Measurements from ENCODE around the gene ZNF212.
"Not testable (repeated sequence)": the region's sequence is repeated elsewhere in the genome, so short reads cannot be mapped to it uniquely, and the experiment has no call there.

Gene ZNF212

GRCh38 chr7:149254181-149254858, 14.9 kb downstream of the ZNF212 start:
- Mint-ChIP-seq H3K4me3 (no peak overlapping the region), H3K27ac (no peak overlapping the region)

DNA sequence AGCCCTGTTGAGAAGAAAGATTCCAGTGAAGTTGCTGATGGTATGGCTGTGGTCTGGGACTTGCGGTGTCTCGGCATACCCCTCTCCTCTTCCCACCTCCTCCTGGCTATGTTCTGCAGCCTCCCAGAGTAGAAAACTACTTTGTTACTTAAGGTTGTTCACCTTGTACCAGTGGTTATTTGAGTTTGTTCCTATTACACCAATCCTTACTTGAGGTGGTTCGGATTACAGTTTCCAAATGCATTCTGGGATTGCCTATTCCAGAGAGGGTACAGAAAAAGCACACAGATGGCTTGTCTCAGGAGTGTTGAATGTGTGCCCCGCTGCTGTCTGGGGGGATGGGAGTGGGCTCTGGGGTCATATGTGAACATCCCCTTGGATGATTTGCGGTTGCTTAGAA, 15.7 kb downstream of the ZNF212 start:
- DNase-seq, result no peak
- Mint-ChIP-seq H3K36me3 (ENCODE audit: low read depth) (peaks cover 64% of the 10 kb centered on the region), H3K4me3 (no peak overlapping the region)

More at GRCh38 chr7:149254181-149254858, 14.9 kb downstream of the ZNF212 start:
- Mint-ChIP-seq H3K9me3 (no peaks in the 10 kb centered on the region), H3K4me1 (ENCODE audit: low read depth) (peaks cover 26% of the 10 kb centered on the region), H3K36me3 (ENCODE audit: low read depth) (peaks cover 69% of the 10 kb centered on the region), H3K27me3 (no peaks in the 10 kb centered on the region)
- DNase-seq, result no peak

DNA sequence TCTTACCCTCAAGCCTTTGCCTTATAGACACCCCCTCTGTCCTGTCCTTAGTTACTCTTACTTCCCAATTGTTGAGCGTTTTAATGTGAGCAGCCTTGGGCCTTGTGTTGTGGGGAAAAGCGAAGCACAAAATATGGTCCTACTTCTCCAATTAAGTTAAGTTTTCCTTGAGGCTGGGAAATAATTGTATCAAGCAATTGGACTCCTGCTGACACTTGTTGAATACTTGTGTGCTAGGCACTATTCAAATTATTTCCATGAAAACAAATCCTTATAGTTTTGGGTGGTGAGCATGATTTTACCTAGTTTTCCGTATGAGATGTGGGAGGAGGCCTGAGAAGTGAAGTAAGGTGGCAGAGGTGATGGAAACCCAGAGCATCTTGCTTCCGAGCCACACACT, 17.1 kb downstream of the ZNF212 start:
- Mint-ChIP-seq H3K4me3 (no peak overlapping the region), H3K27me3 (no peaks in the 10 kb centered on the region), H3K9me3 (no peaks in the 10 kb centered on the region), H3K4me1 (ENCODE audit: low read depth) (peaks cover 32% of the 10 kb centered on the region), H3K27ac (peak overlapping the region; percentile 8), H3K36me3 (ENCODE audit: low read depth) (peaks cover 53% of the 10 kb centered on the region)
- no peak for DNase-seq

More for the DNA sequence above, 15.7 kb downstream of the ZNF212 start:
- Mint-ChIP-seq H3K27ac (peak overlapping the region; percentile 15), H3K27me3 (no peaks in the 10 kb centered on the region), H3K4me1 (ENCODE audit: low read depth) (peaks cover 24% of the 10 kb centered on the region), H3K9me3 (no peaks in the 10 kb centered on the region)

GRCh38 chr7:149257146-149257545, 17.7 kb downstream of the ZNF212 start:
- no peaks in the 10 kb centered on the region for H3K9me3 Mint-ChIP-seq
- H3K27me3 Mint-ChIP-seq, result no peaks in the 10 kb centered on the region
- H3K27ac Mint-ChIP-seq, result peak overlapping the region; percentile 8
- peaks cover 34% of the 10 kb centered on the region for H3K4me1 Mint-ChIP-seq (ENCODE audit: low read depth)
- no peak for DNase-seq
- peaks cover 48% of the 10 kb centered on the region for H3K36me3 Mint-ChIP-seq (ENCODE audit: low read depth)
- H3K4me3 Mint-ChIP-seq, result no peak overlapping the region

GRCh38 chr7:149261316-149261828, 21.9 kb downstream of the ZNF212 start:
- peaks cover 62% of the 10 kb centered on the region for H3K4me1 Mint-ChIP-seq (ENCODE audit: low read depth)
- H3K9me3 Mint-ChIP-seq, result no peaks in the 10 kb centered on the region
- no peaks in the 10 kb centered on the region for H3K27me3 Mint-ChIP-seq
- peak overlapping the region; percentile 79 for H3K4me3 Mint-ChIP-seq
- peak overlapping the region; percentile 97 for H3K27ac Mint-ChIP-seq
- no peak for DNase-seq
- H3K36me3 Mint-ChIP-seq (ENCODE audit: low read depth), result peaks cover 40% of the 10 kb centered on the region

- Mint-ChIP-seq H3K4me3 (peak within 1 kb of the TSS; percentile 81), H3K27ac (peak within 1 kb of the TSS; percentile 97), H3K36me3 (ENCODE audit: low read depth) (peaks cover 41% of the 10 kb centered on the region), H3K9me3 (no peaks in the 10 kb centered on the region), H3K4me1 (ENCODE audit: low read depth) (peaks cover 61% of the 10 kb centered on the region), H3K27me3 (no peaks in the 10 kb centered on the region)
- DNase-seq, result peak; percentile 91
Observed at GRCh38 chr7:149261829-149262617, 22.6 kb downstream of the ZNF212 start, which contains the start of gene ZNF783. TSS of gene ZNF783 (plus strand) at chr7:149262196. CDS start at chr7:149262334, 138 bp downstream.

DNA sequence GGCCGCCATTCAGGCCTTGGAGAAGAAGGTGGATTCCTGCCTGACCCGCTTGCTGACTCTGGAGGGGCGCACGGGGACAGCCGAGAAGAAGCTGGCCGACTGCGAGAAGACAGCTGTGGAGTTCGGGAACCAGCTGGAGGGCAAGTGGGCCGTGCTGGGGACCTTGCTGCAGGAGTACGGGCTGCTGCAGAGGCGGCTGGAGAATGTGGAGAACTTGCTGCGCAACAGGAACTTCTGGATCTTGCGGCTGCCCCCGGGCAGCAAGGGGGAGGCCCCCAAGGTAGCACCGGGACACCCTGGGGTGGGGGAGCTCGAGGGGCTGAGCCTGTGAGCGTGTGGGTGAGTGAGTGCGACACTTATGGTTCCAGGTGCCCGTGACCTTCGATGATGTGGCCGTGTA, 27.0 kb downstream of the ZNF212 start:
- no peak overlapping the region for H3K4me3 Mint-ChIP-seq
- no peak for DNase-seq
- H3K36me3 Mint-ChIP-seq (ENCODE audit: low read depth), result peaks cover 80% of the 10 kb centered on the region

DNA sequence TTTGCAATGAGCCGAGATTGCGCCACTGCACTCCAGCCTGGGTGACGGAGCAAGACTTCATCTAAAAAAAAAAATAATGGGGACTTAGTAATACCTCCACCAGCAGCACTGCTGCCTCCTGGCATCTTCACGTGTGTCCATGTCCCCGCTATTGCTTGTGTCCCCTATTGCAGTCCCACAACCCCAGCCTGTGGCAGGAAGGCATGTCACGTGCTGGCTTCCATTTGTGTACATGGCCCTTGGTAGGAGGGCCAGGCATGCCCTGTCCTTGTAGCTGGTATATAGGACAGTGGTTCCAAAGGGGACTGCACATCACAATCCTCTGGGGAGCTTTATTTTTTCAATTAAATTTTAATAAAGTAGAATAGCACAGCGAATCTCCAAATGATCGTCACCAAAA, 28.3 kb downstream of the ZNF212 start:
- H3K27ac Mint-ChIP-seq, result peak overlapping the region; percentile 37
- no peak overlapping the region for H3K4me3 Mint-ChIP-seq
- peaks cover 91% of the 10 kb centered on the region for H3K36me3 Mint-ChIP-seq (ENCODE audit: low read depth)
- H3K27me3 Mint-ChIP-seq, result no peaks in the 10 kb centered on the region
- DNase-seq, result no peak
- H3K4me1 Mint-ChIP-seq (ENCODE audit: low read depth), result peaks cover 45% of the 10 kb centered on the region
- H3K9me3 Mint-ChIP-seq, result no peaks in the 10 kb centered on the region

More for the DNA sequence above, 27.0 kb downstream of the ZNF212 start:
- Mint-ChIP-seq H3K4me1 (ENCODE audit: low read depth) (peaks cover 49% of the 10 kb centered on the region), H3K27ac (peak overlapping the region; percentile 59), H3K9me3 (no peaks in the 10 kb centered on the region), H3K27me3 (no peaks in the 10 kb centered on the region)

DNA sequence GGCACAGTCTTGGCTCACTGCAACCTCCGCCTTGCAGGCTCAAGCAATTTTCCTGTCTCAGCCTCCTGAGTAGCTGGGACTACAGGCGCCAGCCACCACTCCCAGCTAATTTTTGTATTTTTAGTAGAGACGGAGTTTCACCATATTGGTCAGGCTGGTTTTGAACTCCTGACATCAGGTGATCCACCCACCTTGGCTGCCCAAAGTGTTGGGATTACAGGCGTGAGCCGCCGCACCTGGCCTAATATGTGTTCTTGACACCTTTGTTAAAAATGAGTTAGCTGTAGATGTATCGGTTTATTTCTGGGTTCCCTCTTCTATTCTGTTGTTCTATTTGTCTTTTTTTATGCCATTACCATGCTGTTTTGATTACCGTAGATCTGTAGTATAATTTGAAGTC, 35.0 kb downstream of the ZNF212 start:
- H3K4me1 Mint-ChIP-seq (ENCODE audit: low read depth), result peaks cover 16% of the 10 kb centered on the region
- H3K9me3 Mint-ChIP-seq, DNase-seq, H3K4me3 Mint-ChIP-seq, H3K27ac Mint-ChIP-seq, H3K27me3 Mint-ChIP-seq: not testable (repeated sequence)
- peaks cover 92% of the 10 kb centered on the region for H3K36me3 Mint-ChIP-seq (ENCODE audit: low read depth)

DNA sequence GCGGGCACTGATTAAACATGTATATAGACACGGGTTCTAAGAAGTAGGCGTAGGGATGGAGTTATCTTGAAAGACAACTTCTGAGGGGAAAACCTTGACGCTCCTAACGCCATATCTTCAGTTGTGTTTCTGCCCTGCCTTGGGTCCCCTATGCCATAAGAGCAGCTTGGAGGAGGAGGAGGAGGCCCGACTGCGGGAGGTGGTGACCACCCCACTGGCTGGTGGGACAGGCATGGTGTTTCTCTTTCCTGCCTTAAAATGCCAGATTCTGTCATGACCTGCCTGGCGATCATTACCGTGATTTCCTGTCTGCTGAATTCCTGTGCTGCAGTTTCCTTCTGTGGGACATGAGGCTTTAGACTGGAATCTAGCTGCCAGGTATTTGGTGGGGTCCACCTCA, 38.4 kb downstream of the ZNF212 start:
- peak overlapping the region; percentile 53 for H3K27ac Mint-ChIP-seq
- peaks cover 11% of the 10 kb centered on the region for H3K4me1 Mint-ChIP-seq (ENCODE audit: low read depth)
- no peaks in the 10 kb centered on the region for H3K9me3 Mint-ChIP-seq
- peak; percentile 8 for DNase-seq
- H3K27me3 Mint-ChIP-seq, result no peaks in the 10 kb centered on the region
- peaks cover 83% of the 10 kb centered on the region for H3K36me3 Mint-ChIP-seq (ENCODE audit: low read depth)
- H3K4me3 Mint-ChIP-seq, result no peak overlapping the region

DNA sequence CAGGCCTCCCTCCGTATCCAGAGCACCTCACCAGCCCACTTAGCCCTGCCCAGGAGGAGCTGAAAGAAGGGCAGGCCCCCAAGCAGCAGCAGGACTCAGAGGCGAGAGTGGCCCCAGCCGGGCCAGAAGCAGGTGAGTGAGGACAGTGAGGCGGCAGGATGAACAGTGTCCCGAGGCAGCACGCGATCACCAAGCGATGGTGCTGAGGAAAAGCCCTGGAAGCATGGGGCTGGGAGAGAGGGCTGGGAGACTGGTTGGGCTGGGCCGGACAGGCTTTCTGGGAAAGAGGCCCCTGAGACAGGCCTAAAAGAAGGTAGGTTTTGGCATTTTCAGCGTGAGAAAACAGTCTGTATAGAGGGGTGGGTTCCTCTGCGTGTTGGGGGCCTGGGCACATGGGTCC, 38.9 kb downstream of the ZNF212 start:
- peaks cover 7% of the 10 kb centered on the region for H3K4me1 Mint-ChIP-seq (ENCODE audit: low read depth)
- no peaks in the 10 kb centered on the region for H3K9me3 Mint-ChIP-seq
- peak overlapping the region; percentile 53 for H3K27ac Mint-ChIP-seq
- H3K27me3 Mint-ChIP-seq, result no peaks in the 10 kb centered on the region
- peak; percentile 24 for DNase-seq
- peaks cover 83% of the 10 kb centered on the region for H3K36me3 Mint-ChIP-seq (ENCODE audit: low read depth)
- no peak overlapping the region for H3K4me3 Mint-ChIP-seq

DNA sequence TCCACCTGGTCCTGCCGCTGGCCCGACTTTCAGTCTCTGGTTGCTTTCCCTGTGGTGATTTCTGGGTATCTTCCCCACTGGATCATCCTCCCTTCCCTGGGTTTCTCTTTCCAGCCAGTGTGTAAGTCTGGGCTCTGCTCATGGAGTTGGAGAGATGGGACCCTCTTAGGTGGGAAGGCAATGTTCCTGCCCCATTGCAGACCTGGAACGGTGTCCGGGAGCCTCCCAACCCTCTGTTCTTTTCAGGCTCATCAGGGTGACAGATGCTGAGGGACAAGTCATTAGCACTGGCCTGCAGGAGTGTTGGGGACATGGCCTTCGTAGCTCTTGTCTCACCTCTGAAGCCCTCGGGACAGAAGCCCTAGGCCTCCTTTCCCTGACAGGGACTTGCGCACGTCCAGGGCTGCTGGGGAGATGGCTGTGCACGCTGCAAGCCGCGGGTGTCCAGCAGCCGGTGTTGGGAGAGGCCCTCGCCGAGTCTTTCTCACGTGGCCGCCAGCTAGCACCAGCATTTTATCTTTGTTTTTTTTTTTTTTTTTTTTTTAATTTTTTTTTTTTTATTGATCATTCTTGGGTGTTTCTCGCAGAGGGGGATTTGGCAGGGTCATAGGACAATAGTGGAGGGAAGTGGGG, 39.8 kb downstream of the ZNF212 start:
- H3K27ac Mint-ChIP-seq, result no peak overlapping the region
- H3K36me3 Mint-ChIP-seq (ENCODE audit: low read depth), result peaks cover 76% of the 10 kb centered on the region

DNA sequence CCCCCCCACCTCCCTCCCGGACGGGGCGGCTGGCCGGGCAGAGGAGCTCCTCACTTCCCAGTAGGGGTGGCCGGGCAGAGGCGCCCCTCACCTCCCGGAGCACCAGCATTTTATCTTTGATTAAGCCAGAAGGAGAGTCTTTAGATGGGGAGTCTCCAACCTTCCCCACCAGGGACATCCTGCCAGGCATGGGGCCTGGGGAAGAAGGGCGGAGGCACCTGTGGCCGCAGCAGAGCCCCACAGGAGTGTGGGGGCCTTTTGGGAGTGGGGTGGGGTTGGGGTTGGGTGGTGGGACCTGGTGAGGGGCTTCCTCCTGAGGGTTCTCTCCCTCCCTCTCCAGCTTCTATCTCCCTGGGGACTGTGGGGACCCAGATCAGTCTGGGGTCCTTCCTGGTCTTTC, 40.7 kb downstream of the ZNF212 start:
- H3K9me3 Mint-ChIP-seq, result no peaks in the 10 kb centered on the region
- H3K4me1 Mint-ChIP-seq (ENCODE audit: low read depth), result peaks cover 20% of the 10 kb centered on the region
- DNase-seq, result no peak
- H3K4me3 Mint-ChIP-seq, result no peak overlapping the region
- no peak overlapping the region for H3K27ac Mint-ChIP-seq
- no peaks in the 10 kb centered on the region for H3K27me3 Mint-ChIP-seq
- H3K36me3 Mint-ChIP-seq (ENCODE audit: low read depth), result peaks cover 71% of the 10 kb centered on the region

More for the DNA sequence above, 39.8 kb downstream of the ZNF212 start:
- Mint-ChIP-seq H3K9me3 (no peaks in the 10 kb centered on the region), H3K27me3 (no peaks in the 10 kb centered on the region), H3K4me1 (ENCODE audit: low read depth) (peaks cover 12% of the 10 kb centered on the region), H3K4me3 (no peak overlapping the region)
- DNase-seq, result no peak

DNA sequence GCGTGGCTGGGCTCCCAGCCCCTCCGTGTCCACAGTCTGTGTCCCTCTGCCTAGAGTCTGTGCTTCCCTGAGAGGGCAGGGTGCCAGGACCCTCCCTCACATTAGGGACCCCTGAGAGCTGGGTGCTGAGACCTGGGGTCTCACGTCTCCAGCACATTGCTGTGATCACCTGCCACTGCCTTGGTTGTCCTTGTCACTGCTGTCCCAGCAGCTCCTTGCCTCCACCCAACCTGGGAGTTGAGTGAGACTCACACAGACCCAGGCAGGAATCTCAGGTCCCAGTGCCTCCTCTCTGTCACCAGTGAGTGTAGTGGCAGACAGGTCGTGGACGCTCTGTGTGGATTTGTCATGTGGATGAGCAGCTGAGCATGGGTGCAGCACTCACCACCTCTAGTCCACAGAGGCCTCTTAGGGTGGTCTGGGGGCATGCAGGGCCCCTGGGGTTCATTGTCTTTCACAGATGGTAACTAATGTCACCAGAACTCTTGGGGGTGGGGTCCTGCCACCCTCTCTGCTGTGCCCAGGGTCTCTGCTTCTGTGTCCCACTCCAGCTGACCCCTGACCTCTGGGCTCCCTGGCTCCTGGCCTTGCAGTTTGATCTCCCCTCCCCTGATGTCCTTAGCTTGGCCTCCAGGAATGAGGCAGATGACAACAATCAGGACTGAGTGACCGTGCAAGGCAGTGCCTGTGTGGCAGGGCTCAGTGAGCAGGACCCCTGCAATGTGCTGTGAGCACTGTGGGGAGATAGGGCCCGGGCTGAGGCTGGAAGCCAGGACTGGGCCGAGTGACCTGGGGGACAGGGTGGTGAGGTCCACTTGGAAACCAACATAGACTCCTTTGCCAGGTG, 41.4 kb downstream of the ZNF212 start:
- H3K36me3 Mint-ChIP-seq (ENCODE audit: low read depth), result peaks cover 67% of the 10 kb centered on the region
- H3K27me3 Mint-ChIP-seq, result no peaks in the 10 kb centered on the region
- peaks cover 24% of the 10 kb centered on the region for H3K4me1 Mint-ChIP-seq (ENCODE audit: low read depth)
- no peak overlapping the region for H3K4me3 Mint-ChIP-seq
- H3K27ac Mint-ChIP-seq, result peak overlapping the region; percentile 59
- H3K9me3 Mint-ChIP-seq, result no peaks in the 10 kb centered on the region
- no peak for DNase-seq

Measured in activated T-cell treated with anti-CD3 and anti-CD28 coated beads, Interleukin-2, amount 50 U/mL, for 24 hours (primary cell).